GM19397 (cell line): ENCODE measurements around the gene MYB.
"Not testable (repeated sequence)": the region's sequence is repeated elsewhere in the genome, so short reads cannot be mapped to it uniquely, and the experiment has no call there.

Source experiments
- ATAC-seq: cut with Tn5 transposase; IDR thresholded peaks from one replicate; pipeline ENCODE4 v1.9.1; 2021; ENCODE audit warnings: mild to moderate bottlenecking, moderate library complexity; ENCODE audit not compliant: unreplicated experiment

The MYB gene

GRCh38 chr6:135162678-135163439 lies 18.2 kb upstream of the MYB start:
- no peak for ATAC-seq

GRCh38 chr6:135163440-135163738 lies 17.7 kb upstream of the MYB start:
- ATAC-seq, result peak; percentile 63

- not testable (repeated sequence) for ATAC-seq
These were observed 16.7 kb upstream of the MYB start for GRCh38 chr6:135164387-135164786.

- ATAC-seq, result no peak
These were observed 16.1 kb upstream of the MYB start for GRCh38 chr6:135165031-135165430.

GRCh38 chr6:135166515-135166914 lies 14.6 kb upstream of the MYB start:
- no peak for ATAC-seq

GRCh38 chr6:135167617-135168016 lies 13.5 kb upstream of the MYB start:
- no peak for ATAC-seq

DNA sequence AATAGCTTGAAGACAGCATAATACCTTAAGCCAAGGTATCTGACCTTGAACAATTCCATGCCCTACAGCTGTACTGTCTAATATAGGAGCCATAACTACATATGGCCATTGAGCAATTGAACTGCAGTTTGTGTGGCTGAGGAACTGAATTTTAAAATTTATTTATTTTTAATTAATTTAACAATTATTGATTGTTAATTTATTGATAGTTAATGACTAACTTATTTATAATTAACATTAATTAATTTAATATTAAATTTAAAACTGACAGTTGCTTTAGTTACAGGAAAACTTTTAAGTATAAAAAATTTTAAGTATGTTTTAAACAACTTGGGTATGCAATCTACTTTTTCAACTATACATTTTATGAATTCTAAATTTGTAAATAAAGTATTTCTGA lies 12.3 kb upstream of the MYB start:
- ATAC-seq, result no peak

DNA sequence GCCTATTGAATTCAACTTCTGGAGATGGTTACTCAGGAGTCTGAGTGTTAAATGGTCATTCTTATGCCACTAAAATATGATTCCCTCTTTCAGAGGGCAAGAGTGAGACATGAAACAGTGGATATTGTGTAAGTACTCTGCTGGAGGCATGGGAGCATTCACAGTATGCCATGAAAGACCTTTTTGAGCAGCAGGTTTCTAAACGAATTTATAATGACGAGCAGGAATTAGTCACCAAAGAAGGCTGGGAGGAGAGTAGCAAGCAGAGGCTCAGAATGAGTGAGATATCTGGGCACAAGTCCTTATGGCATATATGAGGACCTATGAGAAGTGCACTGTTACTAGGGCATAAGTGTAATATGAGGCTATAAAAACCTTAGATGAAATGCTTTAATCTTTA lies 10.9 kb upstream of the MYB start:
- no peak for ATAC-seq

- no peak for ATAC-seq
These were observed 10.3 kb upstream of the MYB start for GRCh38 chr6:135170849-135171248.

DNA sequence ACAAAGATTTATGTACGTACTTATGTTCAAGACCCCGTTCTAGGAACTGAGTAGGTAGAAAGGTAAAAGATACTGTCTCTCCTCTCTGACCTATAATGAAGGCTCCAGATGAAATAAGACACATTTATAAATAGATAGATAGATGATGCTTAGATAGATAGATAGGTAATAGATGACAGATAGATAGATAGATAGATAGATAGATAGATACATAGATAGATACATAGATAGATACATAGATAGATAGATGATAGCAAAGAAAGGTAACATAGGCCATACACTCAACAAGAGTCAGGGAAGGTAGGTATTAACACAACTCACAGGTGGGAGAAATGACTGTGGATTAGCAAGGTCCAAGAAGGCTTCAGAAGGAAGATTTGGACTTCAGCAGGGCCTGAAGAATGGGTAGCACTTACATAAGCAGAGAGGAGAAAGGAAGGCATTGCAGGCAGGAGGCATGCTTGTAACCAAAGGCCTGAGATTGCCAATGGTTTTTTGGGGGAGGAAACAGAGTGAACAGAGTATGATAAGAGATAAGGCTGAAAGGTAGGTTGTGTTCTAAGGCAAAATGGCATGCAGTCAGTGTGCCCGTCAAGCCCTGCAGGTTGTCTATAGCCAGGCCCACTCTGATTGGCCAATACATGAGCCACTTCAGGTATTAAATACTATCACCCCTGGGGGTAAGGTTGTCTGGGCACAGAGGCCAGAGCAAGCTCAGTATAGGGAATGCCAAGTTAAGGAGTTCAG lies 7.7 kb upstream of the MYB start:
- ATAC-seq, result no peak

GRCh38 chr6:135173989-135174484 lies 7.1 kb upstream of the MYB start:
- no peak for ATAC-seq

DNA sequence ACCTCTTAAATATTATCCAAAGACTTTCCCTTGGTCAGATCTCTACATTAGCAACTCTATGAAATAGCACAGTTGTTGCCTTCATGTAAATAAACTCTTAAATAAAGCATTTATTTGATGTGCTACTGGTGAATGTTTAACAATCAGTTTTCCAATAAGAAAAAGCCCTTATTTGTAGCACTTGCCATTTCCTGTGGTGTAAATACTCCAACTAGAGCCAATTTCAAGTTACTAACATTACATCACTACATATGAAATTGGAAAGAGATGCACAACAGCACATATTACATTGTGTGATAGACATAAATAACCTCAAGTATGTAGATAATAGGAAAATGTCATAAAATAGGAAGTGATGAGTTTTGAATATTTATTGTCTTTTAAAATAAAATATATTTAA lies 5.0 kb upstream of the MYB start:
- ATAC-seq, result no peak

DNA sequence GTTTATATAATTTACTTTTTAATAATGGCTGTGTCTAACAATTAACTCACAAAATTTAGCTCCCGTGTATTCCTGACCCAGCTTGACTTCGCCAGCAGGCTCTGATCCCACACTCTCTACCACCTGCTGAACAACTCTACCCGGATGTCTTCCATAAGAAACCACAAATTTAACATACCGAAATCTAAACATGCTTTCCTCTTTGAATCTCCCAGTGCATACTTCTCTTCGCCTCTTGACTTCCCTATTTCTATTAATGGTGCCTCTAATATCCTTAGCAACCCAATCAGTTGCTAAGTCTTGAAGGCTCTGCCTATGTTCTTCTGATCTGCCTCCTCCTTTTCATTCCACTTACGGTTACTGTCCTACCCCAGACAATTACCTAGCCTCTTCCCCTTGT lies 4.6 kb upstream of the MYB start:
- no peak for ATAC-seq

GRCh38 chr6:135179372-135179771 lies 1.7 kb upstream of the MYB start:
- no peak for ATAC-seq

GRCh38 chr6:135179920-135180541 lies 1.1 kb upstream of the MYB start:
- no peak for ATAC-seq

DNA sequence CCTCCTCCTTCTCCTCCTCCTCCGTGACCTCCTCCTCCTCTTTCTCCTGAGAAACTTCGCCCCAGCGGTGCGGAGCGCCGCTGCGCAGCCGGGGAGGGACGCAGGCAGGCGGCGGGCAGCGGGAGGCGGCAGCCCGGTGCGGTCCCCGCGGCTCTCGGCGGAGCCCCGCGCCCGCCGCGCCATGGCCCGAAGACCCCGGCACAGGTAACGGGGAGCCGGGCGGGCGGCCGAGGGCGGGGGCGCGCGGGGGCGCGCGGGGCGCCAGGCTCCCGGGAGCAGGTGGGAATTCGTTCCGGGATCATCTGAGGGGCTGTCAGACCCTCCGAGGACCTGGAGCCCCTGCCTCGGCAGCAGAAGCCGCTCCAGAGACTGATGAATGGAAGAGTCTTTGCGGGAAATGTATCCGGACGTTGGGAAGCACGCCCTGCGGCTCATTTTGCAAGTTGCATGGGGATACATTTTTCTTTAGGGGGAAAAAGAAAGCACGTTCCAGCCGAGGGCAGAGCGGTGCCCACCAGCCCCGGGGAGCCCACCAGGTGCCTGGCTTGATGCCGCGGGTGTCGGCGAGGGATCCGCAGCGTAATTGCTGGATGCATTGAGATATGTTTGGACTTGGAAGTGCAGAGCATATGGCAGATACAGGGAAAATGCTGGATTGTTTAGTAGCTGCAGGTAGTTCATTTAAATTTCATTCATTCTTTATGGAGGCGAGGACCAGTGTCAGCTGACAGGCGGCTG lies 394 bp downstream of the MYB start:
- peak; percentile 3 for ATAC-seq

DNA sequence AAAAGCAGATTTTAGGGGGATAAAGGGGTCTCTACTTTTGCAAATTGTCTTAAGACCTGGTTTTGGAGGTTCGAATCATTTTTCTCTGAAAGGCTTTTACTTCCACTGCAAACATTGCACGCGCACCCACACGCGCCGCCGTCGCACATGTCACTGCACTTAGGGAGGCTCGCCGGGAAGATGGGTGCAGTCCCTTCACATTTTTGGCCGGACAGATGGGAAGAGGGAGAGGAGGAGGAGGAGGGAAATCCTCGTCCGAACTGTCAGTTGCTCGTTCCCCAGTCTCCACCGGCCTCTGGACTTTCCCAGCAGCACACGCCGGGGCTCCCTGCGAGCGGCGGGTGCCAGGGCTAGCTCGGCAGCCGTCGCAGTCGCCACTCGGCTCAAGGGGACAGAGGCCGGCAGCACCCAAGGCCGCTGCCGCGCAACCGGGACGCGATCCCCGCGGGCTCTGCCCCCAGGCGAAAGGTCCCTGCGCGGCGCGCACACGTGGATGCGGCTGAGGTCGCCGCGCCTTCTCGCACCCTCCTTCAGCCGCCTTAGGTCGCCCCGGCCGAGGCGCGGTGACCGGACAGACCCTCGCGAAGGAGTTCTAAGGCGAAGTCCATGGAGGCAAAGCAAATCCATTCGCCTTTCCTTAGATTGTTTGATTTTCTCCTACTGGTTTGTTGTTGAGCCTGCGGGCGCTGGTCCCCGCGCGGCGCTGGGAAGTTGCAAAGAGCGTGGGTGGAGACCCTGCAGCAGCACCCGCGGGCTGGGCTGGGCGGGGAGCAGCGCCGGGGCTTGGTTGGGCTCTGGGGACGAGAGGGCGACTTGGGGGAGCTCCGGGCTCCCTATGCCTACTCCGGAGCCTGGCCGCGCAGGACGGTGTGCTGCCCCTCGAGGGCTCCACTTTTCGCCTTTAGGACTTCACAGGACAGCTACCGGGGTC lies 1.2 kb downstream of the MYB start:
- ATAC-seq, result peak; percentile 5

- peak; percentile 41 for ATAC-seq
These were observed 2.0 kb downstream of the MYB start for GRCh38 chr6:135183002-135183531.

DNA sequence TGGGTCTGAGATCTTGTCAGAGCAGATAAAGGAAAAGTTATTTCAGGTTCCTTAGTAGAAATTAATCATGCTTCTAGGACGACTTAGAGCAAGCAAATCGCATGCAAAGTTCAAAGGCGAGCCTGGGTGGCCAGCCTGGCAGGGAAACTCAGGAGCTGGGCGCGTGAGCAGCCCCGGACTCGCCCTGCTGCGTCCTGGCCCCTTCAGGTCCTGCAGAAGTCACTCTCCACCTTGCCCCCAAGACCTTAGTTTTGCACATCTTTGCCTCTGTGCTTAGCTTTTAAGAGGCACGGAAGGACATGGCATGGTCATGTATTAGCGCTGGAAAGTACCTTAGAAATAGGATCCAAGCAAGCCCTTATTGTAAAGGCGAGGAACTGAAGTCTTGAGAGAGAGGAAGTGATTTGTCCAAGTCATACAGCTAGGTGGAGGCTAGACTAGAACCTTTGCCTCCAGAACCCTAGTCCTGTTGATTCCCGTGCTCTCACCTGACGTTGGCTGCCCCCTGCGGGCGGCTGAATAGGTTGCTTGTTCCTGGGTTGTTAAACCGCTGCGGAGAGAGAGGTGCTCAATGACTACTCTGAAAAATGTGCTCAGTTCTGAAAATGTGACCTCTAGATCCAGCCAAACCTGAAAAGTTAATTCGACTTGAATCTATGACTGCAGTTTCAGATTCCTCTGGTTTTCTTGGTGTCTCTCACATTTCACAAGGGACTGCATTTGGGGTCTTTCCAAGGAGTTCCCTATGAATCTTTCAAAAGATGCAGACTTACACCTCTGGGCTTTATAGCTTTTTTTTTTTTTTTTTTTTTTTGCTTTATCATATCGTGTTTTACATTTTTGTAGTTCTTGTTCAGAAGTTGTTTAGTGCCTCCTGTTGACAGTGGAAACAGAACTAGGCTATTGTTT lies 2.7 kb downstream of the MYB start:
- peak; percentile 18 for ATAC-seq
